ENCODE results near the gene APLP2.

The APLP2 gene

DNA sequence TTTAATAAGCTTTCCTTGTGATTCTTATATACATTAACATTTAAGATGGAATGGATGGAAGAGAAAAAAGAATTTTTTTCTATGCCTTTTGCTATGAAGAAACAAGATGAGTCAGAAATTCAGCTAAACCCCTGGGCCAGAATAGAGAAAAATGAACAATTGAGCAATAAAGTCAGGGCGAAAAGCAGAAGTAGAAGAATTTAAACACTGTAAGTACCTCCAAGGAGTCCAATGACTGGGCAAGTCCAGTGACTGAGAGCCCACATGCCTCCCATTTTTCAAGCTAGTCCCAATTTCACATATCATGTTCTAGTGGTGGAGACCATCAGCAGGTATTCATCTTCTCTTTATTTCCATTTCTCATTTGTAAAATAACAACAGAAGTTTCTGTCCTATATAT, 18.6 kb upstream of the APLP2 start:
- Histone ChIP-seq H3K18ac (ENCODE audit: low read depth in 1 of 2, low read length in 2 of 2) (no peak overlapping the region), H4K91ac (ENCODE audit: low read length) (no peak overlapping the region), H3K4me3 (ENCODE audit: insufficient read depth in 1 of 2, low read depth in 1 of 2, low read length in 2 of 2) (no peak overlapping the region), H3K4me2 (ENCODE audit: low read length, poor library complexity, severe bottlenecking) (no peak overlapping the region), H3K4me1 (ENCODE audit: control insufficient read depth, insufficient read depth, low read depth, low read length) (no peaks in the 10 kb centered on the region), H2AK5ac (ENCODE audit: low read length, severe bottlenecking) (no peak overlapping the region), H2AFZ (ENCODE audit: low read depth, low read length) (no peak overlapping the region), H3K79me1 (replicated peaks; ENCODE audit: low read length, poor library complexity, severe bottlenecking) (no peaks in the 10 kb centered on the region), H3K14ac (ENCODE audit: low read length in 2 of 2) (no peak overlapping the region), H4K8ac (ENCODE audit: low read length) (no peak overlapping the region), H2BK120ac (ENCODE audit: low read depth, low read length) (no peak overlapping the region), H3K4ac (ENCODE audit: low read depth in 1 of 2, low read length in 2 of 2) (no peak overlapping the region), H3K27ac (ENCODE audit: low read length, poor library complexity, severe bottlenecking) (no peak overlapping the region), H2BK5ac (ENCODE audit: low read depth, low read length, poor library complexity, severe bottlenecking) (no peak overlapping the region), H3K9ac (ENCODE audit: low read length) (peak overlapping the region; percentile 36), H2BK15ac (ENCODE audit: low read depth, poor library complexity, severe bottlenecking) (no peak overlapping the region), H3K9me3 (ENCODE audit: control insufficient read depth, low read length) (no peaks in the 10 kb centered on the region), H2BK12ac (ENCODE audit: low read length in 2 of 2) (no peak overlapping the region), H3K23ac (ENCODE audit: low read length in 2 of 2) (no peak overlapping the region), H3K36me3 (ENCODE audit: control insufficient read depth in 1 of 2, insufficient read depth in 2 of 2, low read depth in 1 of 2, low read length in 2 of 2) (no peaks in the 10 kb centered on the region), H3K27me3 (ENCODE audit: control insufficient read depth in 1 of 2, insufficient read depth in 1 of 2, low read length in 2 of 2) (no peaks in the 10 kb centered on the region)
- 90% methylated on average over 1 of the region's 1 CpG for WGBS
- no peak for DNase-seq

DNA sequence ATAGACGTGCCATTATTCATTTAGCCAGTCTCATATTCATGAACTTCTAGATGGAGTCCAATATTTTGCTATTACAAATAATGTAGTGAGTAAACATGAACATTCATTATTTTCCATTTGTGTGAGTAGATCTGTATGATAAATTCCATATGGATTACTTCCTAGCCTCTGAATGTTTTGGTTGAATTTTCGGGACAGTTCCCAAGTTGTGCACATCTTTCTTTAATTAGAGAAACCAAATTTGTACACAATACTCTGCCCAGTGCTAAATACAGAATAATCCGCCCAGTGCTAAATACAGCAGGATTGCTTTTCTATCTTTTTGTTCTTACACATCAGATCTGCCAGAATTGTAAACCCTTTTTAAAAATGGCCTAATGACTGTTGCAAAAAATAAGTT, 17.1 kb upstream of the APLP2 start:
- 75% methylated on average over 2 of the region's 3 CpGs for WGBS

DNA sequence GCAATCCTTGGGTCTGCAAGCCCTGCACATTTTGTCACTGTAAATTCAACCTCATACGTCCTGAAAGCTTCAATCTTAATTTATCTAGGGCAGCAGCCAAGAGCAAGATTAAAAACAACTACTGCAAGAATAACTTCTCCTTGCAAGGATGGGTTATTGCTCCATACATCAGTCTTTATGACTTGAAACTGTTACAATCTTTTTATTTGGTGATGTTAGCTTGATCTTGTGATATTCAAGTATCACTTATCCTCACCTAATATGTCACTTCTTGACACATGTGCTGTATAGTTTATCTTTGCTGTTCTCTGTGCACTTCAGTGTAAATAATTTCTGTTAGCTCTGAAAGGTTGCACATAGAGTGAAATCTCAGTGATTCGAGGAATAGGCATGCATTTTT, 14.7 kb upstream of the APLP2 start:
- H3K4ac ChIP-seq (ENCODE audit: low read depth in 1 of 2, low read length in 2 of 2): no peak overlapping the region
- H2BK12ac ChIP-seq (ENCODE audit: low read length in 2 of 2): no peak overlapping the region
- H4K8ac ChIP-seq (ENCODE audit: low read length): no peak overlapping the region
- H2BK120ac ChIP-seq (ENCODE audit: low read depth, low read length): no peak overlapping the region
- H2AK5ac ChIP-seq (ENCODE audit: low read length, severe bottlenecking): no peak overlapping the region
- 56% methylated on average over 1 of the region's 2 CpGs for WGBS
- H3K18ac ChIP-seq (ENCODE audit: low read depth in 1 of 2, low read length in 2 of 2): no peak overlapping the region
- H3K79me1 ChIP-seq (replicated peaks; ENCODE audit: low read length, poor library complexity, severe bottlenecking): no peaks in the 10 kb centered on the region
- no peak for DNase-seq
- no peak overlapping the region for H3K4me2 ChIP-seq (ENCODE audit: low read length, poor library complexity, severe bottlenecking)
- no peak overlapping the region for H2BK15ac ChIP-seq (ENCODE audit: low read depth, poor library complexity, severe bottlenecking)
- H2BK5ac ChIP-seq (ENCODE audit: low read depth, low read length, poor library complexity, severe bottlenecking): no peak overlapping the region
- H3K36me3 ChIP-seq (ENCODE audit: control insufficient read depth in 1 of 2, insufficient read depth in 2 of 2, low read depth in 1 of 2, low read length in 2 of 2): no peaks in the 10 kb centered on the region
- peak overlapping the region; percentile 56 for H3K9ac ChIP-seq (ENCODE audit: low read length)
- no peak overlapping the region for H4K91ac ChIP-seq (ENCODE audit: low read length)
- H3K27me3 ChIP-seq (ENCODE audit: control insufficient read depth in 1 of 2, insufficient read depth in 1 of 2, low read length in 2 of 2): no peaks in the 10 kb centered on the region
- H3K27ac ChIP-seq (ENCODE audit: low read length, poor library complexity, severe bottlenecking): no peak overlapping the region
- no peak overlapping the region for H3K14ac ChIP-seq (ENCODE audit: low read length in 2 of 2)
- peaks cover 2% of the 10 kb centered on the region for H3K4me1 ChIP-seq (ENCODE audit: control insufficient read depth, insufficient read depth, low read depth, low read length)
- H3K4me3 ChIP-seq (ENCODE audit: insufficient read depth in 1 of 2, low read depth in 1 of 2, low read length in 2 of 2): no peak overlapping the region
- no peaks in the 10 kb centered on the region for H3K9me3 ChIP-seq (ENCODE audit: control insufficient read depth, low read length)
- H2AFZ ChIP-seq (ENCODE audit: low read depth, low read length): no peak overlapping the region
- no peak overlapping the region for H3K23ac ChIP-seq (ENCODE audit: low read length in 2 of 2)

More for the DNA sequence above, 17.1 kb upstream of the APLP2 start:
- no peak overlapping the region for H2BK12ac ChIP-seq (ENCODE audit: low read length in 2 of 2)
- H3K23ac ChIP-seq (ENCODE audit: low read length in 2 of 2): no peak overlapping the region
- no peak overlapping the region for H3K18ac ChIP-seq (ENCODE audit: low read depth in 1 of 2, low read length in 2 of 2)
- H4K91ac ChIP-seq (ENCODE audit: low read length): no peak overlapping the region
- H3K27me3 ChIP-seq (ENCODE audit: control insufficient read depth in 1 of 2, insufficient read depth in 1 of 2, low read length in 2 of 2): no peaks in the 10 kb centered on the region
- H3K4me3 ChIP-seq (ENCODE audit: insufficient read depth in 1 of 2, low read depth in 1 of 2, low read length in 2 of 2): no peak overlapping the region
- no peak overlapping the region for H4K8ac ChIP-seq (ENCODE audit: low read length)
- no peak overlapping the region for H3K27ac ChIP-seq (ENCODE audit: low read length, poor library complexity, severe bottlenecking)
- no peak overlapping the region for H3K9ac ChIP-seq (ENCODE audit: low read length)
- H2BK120ac ChIP-seq (ENCODE audit: low read depth, low read length): no peak overlapping the region
- no peak for DNase-seq
- no peaks in the 10 kb centered on the region for H3K9me3 ChIP-seq (ENCODE audit: control insufficient read depth, low read length)
- H3K14ac ChIP-seq (ENCODE audit: low read length in 2 of 2): no peak overlapping the region
- no peak overlapping the region for H2AK5ac ChIP-seq (ENCODE audit: low read length, severe bottlenecking)
- H2BK5ac ChIP-seq (ENCODE audit: low read depth, low read length, poor library complexity, severe bottlenecking): no peak overlapping the region
- no peaks in the 10 kb centered on the region for H3K4me1 ChIP-seq (ENCODE audit: control insufficient read depth, insufficient read depth, low read depth, low read length)
- H3K79me1 ChIP-seq (replicated peaks; ENCODE audit: low read length, poor library complexity, severe bottlenecking): no peaks in the 10 kb centered on the region
- H2BK15ac ChIP-seq (ENCODE audit: low read depth, poor library complexity, severe bottlenecking): no peak overlapping the region
- H3K4me2 ChIP-seq (ENCODE audit: low read length, poor library complexity, severe bottlenecking): no peak overlapping the region
- no peaks in the 10 kb centered on the region for H3K36me3 ChIP-seq (ENCODE audit: control insufficient read depth in 1 of 2, insufficient read depth in 2 of 2, low read depth in 1 of 2, low read length in 2 of 2)
- no peak overlapping the region for H3K4ac ChIP-seq (ENCODE audit: low read depth in 1 of 2, low read length in 2 of 2)
- H2AFZ ChIP-seq (ENCODE audit: low read depth, low read length): no peak overlapping the region

DNA sequence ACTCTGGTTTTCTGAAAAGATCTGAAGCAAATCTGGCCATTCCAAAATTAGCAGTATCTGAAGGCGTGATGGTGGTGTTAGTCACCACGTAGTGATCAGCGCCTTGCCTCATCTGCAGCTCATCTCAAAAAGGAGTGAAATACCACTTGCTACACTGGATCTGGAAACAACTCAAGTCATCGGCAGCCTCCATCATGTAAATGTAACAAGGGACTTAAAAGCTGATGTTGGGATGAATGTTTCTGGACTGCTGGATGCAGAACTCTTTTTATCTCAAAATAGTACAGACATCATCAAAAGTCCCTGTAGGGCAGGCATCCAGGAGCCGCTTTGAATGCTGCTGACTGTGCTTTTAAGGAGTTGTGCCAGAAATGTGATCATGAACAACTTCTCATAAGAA, 14.1 kb upstream of the APLP2 start:
- no peak overlapping the region for H2AFZ ChIP-seq (ENCODE audit: low read depth, low read length)

More for the DNA sequence above, 14.1 kb upstream of the APLP2 start:
- H3K4ac ChIP-seq (ENCODE audit: low read depth in 1 of 2, low read length in 2 of 2): no peak overlapping the region
- no peaks in the 10 kb centered on the region for H3K9me3 ChIP-seq (ENCODE audit: control insufficient read depth, low read length)
- H3K23ac ChIP-seq (ENCODE audit: low read length in 2 of 2): no peak overlapping the region
- H2AK5ac ChIP-seq (ENCODE audit: low read length, severe bottlenecking): no peak overlapping the region
- no peak overlapping the region for H3K14ac ChIP-seq (ENCODE audit: low read length in 2 of 2)
- DNase-seq: no peak
- peaks cover 2% of the 10 kb centered on the region for H3K4me1 ChIP-seq (ENCODE audit: control insufficient read depth, insufficient read depth, low read depth, low read length)
- H3K36me3 ChIP-seq (ENCODE audit: control insufficient read depth in 1 of 2, insufficient read depth in 2 of 2, low read depth in 1 of 2, low read length in 2 of 2): no peaks in the 10 kb centered on the region
- H3K9ac ChIP-seq (ENCODE audit: low read length): peak overlapping the region; percentile 56
- no peak overlapping the region for H3K18ac ChIP-seq (ENCODE audit: low read depth in 1 of 2, low read length in 2 of 2)
- no peak overlapping the region for H2BK120ac ChIP-seq (ENCODE audit: low read depth, low read length)
- H4K8ac ChIP-seq (ENCODE audit: low read length): no peak overlapping the region
- H3K27me3 ChIP-seq (ENCODE audit: control insufficient read depth in 1 of 2, insufficient read depth in 1 of 2, low read length in 2 of 2): no peaks in the 10 kb centered on the region
- no peak overlapping the region for H3K4me2 ChIP-seq (ENCODE audit: low read length, poor library complexity, severe bottlenecking)
- no peak overlapping the region for H2BK15ac ChIP-seq (ENCODE audit: low read depth, poor library complexity, severe bottlenecking)
- 75% methylated on average over 4 of the region's 5 CpGs for WGBS
- H3K4me3 ChIP-seq (ENCODE audit: insufficient read depth in 1 of 2, low read depth in 1 of 2, low read length in 2 of 2): peak overlapping the region in 1 of 2 experiments; percentile 11
- H2BK12ac ChIP-seq (ENCODE audit: low read length in 2 of 2): no peak overlapping the region
- H3K79me1 ChIP-seq (replicated peaks; ENCODE audit: low read length, poor library complexity, severe bottlenecking): no peaks in the 10 kb centered on the region
- H2BK5ac ChIP-seq (ENCODE audit: low read depth, low read length, poor library complexity, severe bottlenecking): no peak overlapping the region
- H4K91ac ChIP-seq (ENCODE audit: low read length): no peak overlapping the region
- H3K27ac ChIP-seq (ENCODE audit: low read length, poor library complexity, severe bottlenecking): no peak overlapping the region
